Measurements from ENCODE around the gene AQP12B.
"Not testable (repeated sequence)": the region's sequence is repeated elsewhere in the genome, so short reads cannot be mapped to it uniquely, and the experiment has no call there.

Gene AQP12B

DNA sequence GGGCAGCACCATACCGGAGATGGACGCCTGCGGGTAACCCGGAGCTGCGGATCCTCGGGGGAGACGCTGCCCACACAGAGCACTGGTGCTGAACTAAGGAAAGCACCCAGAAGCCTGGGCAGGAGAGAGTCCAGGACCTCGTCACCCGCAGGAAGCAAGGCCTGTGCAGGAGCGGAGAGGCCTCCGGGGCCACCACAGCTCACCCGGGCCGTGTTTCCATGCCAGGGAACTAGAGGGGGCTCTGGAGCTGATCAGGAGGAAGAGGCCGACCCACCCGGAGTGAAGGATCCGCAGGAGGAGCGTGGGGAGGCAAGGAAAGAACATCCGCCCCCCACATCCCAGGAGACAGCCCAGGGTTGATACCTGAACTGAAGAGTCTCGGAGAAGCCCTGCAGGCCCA lies 3.8 kb downstream of the AQP12B start:
- not testable (repeated sequence) for ATAC-seq

DNA sequence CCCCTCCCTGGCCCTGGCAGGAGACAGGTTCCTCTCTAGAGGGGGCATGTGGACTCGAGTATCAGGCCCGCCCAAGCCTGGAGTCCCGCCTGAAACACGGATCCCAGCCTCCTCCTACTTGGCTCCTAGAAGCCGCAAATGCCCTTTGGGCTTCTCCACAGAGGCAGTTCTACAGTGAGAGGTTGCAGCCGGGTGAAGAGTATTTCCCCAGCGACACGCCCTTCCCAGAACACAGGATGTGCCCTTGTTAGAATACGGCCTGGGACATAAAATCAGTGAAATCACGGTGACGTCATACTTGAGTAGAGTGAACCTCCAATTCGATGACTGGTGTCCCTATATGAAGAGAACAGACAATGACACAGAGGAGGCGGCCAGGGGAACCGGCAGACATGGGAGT lies 4.6 kb downstream of the AQP12B start:
- not testable (repeated sequence) for ATAC-seq

DNA sequence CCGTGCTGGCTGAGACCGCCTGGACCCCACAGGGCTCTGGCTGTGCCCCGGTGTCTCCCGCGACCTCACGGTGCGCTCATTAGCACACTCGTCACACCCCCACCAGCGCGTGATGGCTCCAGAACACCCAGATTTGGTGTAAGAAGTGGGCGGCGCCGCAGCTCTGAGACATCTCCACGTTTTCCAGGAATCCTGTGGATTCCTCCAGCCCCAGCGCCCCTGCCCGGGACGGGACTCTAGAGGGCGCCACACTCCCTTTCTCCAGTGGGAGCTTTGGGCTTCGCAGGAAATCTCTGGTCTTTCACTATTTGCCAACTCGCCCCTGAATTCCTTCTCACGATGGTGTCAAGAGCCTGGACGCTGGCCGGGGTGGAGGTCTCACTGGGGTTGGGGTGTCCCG lies 7.3 kb downstream of the AQP12B start:
- ATAC-seq, result peak; percentile 87

DNA sequence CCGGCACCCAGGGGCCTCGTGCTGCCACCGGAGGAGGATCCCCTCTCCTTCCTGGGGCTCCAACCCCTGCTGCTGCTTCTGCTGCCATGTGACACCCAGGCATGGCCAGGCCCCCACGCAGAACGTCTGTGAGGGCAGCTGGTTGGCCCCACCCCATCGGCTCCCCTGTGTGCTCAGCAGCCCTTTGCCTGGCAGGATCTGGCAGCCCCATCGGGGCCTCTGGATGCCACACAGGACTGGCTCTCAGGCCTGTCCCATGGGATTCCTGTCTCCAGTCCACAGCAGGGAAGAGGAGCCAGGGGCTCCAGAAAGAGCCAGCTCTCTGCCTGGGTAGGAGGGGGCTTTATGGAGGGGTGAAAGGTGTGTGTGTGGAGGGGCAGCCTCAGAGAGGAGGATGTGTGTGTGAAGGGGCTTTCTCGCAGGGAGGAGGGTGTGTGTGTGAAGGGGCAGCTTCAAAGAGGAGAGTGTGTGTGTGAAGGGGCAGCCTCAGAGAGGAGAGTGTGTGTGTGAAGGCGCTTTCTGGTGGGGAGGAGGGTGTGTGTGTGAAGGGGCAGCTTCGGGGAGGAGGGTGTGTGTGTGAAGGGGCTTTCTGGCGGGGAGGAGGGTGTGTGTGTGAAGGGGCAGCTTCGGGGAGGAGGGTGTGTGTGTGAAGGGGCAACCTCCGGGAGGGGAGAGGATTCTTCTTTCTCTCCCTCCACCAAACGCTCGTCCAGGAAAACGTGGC lies 8.1 kb downstream of the AQP12B start:
- not testable (repeated sequence) for ATAC-seq

DNA sequence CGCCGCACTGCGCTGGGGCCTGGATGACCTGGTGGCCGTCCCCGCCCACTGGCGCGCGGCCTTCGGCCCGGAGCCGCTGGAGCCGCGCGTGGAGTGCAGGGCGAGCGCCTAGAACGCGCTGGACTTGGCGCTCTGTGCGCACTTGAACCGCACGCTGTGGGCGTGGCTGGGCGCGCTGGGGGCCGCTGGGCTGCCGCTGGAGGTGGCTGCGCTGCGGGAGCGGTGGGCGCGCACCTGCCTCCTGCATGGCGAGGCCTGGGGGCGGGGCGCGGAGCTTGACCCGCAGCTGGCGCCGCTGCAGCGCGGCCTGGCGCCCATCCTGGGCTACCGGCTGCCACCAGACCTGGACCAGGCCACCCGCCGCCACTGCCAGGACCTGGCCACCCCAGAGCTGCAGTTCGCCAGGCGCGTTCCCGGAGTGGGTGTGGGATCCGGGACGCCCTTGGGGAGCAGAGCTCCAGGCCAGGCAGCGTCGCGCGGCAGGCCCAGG lies 9.9 kb downstream of the AQP12B start:
- no peak for ATAC-seq
- TF ChIP-seq ZNF8 (CRISPR knock-in tag; IDR thresholded peaks at IDR 0.05) (no peak), ISL1 (CRISPR knock-in tag; IDR thresholded peaks at IDR 0.05) (no peak), SNAI2 (CRISPR knock-in tag; IDR thresholded peaks at IDR 0.05) (no peak), ESRRG (CRISPR knock-in tag; IDR thresholded peaks at IDR 0.05) (no peak), CSDC2 (CRISPR knock-in tag; IDR thresholded peaks at IDR 0.05) (no peak), ZNF70 (CRISPR knock-in tag; IDR thresholded peaks at IDR 0.05) (no peak), OSR1 (CRISPR knock-in tag; IDR thresholded peaks at IDR 0.05) (no peak), ZFP3 (CRISPR knock-in tag; IDR thresholded peaks at IDR 0.05) (no peak), GLIS3 (CRISPR knock-in tag; IDR thresholded peaks at IDR 0.05) (no peak), ZNF565 (CRISPR knock-in tag; conservative IDR thresholded peaks at IDR 0.05; ENCODE audit: low read depth) (no peak)
- TF ChIP-seq, protein P1, sequence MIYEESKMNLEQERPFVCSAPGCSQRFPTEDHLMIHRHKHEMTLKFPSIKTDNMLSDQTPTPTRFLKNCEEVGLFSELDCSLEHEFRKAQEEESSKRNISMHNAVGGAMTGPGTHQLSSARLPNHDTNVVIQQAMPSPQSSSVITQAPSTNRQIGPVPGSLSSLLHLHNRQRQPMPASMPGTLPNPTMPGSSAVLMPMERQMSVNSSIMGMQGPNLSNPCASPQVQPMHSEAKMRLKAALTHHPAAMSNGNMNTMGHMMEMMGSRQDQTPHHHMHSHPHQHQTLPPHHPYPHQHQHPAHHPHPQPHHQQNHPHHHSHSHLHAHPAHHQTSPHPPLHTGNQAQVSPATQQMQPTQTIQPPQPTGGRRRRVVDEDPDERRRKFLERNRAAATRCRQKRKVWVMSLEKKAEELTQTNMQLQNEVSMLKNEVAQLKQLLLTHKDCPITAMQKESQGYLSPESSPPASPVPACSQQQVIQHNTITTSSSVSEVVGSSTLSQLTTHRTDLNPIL (CRISPR knock-in tag; IDR thresholded peaks at IDR 0.05; ENCODE audit: low read depth), result no peak
- TF ChIP-seq, protein P2, sequence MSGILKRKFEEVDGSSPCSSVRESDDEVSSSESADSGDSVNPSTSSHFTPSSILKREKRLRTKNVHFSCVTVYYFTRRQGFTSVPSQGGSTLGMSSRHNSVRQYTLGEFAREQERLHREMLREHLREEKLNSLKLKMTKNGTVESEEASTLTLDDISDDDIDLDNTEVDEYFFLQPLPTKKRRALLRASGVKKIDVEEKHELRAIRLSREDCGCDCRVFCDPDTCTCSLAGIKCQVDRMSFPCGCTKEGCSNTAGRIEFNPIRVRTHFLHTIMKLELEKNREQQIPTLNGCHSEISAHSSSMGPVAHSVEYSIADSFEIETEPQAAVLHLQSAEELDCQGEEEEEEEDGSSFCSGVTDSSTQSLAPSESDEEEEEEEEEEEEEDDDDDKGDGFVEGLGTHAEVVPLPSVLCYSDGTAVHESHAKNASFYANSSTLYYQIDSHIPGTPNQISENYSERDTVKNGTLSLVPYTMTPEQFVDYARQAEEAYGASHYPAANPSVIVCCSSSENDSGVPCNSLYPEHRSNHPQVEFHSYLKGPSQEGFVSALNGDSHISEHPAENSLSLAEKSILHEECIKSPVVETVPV (CRISPR knock-in tag; IDR thresholded peaks at IDR 0.05), result no peak

DNA sequence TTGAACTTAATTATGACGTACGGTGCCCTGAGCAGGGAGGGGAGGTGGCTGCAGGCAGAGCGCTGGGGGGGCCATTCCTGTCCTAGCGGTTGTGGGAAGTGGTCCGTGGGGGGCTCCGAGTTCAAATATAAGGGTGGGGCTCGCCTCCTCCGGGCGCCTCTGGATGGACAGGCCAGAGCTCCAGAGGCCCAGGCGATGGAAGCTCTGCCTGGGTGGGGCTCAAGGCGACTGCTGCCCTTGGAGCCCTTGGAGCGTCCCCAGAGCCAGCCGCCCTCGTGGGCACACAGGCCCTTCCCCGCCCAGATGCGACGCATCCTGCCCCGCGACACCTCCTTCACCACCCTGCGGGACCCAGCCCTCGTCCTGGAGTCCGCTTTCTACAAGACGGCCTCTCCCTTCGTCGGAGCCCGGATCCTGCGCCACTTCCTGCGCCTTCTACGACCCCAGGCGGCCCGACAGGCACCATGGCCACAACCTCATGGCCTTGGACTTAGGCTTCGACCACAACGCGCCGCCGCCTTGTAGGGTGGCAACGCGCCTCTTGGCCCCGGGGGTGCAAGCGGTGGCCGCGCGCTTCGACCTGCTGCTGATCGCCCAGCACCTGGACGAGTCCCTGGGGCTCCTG lies 10.5 kb downstream of the AQP12B start:
- TF ChIP-seq ZC3H10 (CRISPR knock-in tag; IDR thresholded peaks at IDR 0.05) (no peak), GLIS3 (CRISPR knock-in tag; IDR thresholded peaks at IDR 0.05) (no peak), ISL1 (CRISPR knock-in tag; IDR thresholded peaks at IDR 0.05) (no peak), PPARA (CRISPR knock-in tag; IDR thresholded peaks at IDR 0.05; ENCODE audit: borderline replicate concordance) (no peak), TOX (CRISPR knock-in tag; IDR thresholded peaks at IDR 0.05; ENCODE audit: borderline replicate concordance) (no peak), RARB (CRISPR knock-in tag; IDR thresholded peaks at IDR 0.05) (no peak), ZNF565 (CRISPR knock-in tag; conservative IDR thresholded peaks at IDR 0.05; ENCODE audit: low read depth) (no peak), OSR1 (CRISPR knock-in tag; IDR thresholded peaks at IDR 0.05) (no peak), ZNF8 (CRISPR knock-in tag; IDR thresholded peaks at IDR 0.05) (no peak), ZFP30 (CRISPR knock-in tag; IDR thresholded peaks at IDR 0.05) (no peak), SNAI2 (CRISPR knock-in tag; IDR thresholded peaks at IDR 0.05) (no peak), CSDC2 (CRISPR knock-in tag; IDR thresholded peaks at IDR 0.05) (no peak), BACH2 (CRISPR knock-in tag; IDR thresholded peaks at IDR 0.05; ENCODE audit: borderline replicate concordance) (no peak), ZNF70 (CRISPR knock-in tag; IDR thresholded peaks at IDR 0.05) (no peak), TCF4 (CRISPR knock-in tag; IDR thresholded peaks at IDR 0.05; ENCODE audit: borderline replicate concordance) (no peak)
- TF ChIP-seq, protein P3, sequence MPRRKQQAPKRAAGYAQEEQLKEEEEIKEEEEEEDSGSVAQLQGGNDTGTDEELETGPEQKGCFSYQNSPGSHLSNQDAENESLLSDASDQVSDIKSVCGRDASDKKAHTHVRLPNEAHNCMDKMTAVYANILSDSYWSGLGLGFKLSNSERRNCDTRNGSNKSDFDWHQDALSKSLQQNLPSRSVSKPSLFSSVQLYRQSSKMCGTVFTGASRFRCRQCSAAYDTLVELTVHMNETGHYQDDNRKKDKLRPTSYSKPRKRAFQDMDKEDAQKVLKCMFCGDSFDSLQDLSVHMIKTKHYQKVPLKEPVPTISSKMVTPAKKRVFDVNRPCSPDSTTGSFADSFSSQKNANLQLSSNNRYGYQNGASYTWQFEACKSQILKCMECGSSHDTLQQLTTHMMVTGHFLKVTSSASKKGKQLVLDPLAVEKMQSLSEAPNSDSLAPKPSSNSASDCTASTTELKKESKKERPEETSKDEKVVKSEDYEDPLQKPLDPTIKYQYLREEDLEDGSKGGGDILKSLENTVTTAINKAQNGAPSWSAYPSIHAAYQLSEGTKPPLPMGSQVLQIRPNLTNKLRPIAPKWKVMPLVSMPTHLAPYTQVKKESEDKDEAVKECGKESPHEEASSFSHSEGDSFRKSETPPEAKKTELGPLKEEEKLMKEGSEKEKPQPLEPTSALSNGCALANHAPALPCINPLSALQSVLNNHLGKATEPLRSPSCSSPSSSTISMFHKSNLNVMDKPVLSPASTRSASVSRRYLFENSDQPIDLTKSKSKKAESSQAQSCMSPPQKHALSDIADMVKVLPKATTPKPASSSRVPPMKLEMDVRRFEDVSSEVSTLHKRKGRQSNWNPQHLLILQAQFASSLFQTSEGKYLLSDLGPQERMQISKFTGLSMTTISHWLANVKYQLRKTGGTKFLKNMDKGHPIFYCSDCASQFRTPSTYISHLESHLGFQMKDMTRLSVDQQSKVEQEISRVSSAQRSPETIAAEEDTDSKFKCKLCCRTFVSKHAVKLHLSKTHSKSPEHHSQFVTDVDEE (CRISPR knock-in tag; IDR thresholded peaks at IDR 0.05), result no peak
- TF ChIP-seq, protein P1 (CRISPR knock-in tag; IDR thresholded peaks at IDR 0.05; ENCODE audit: low read depth), result no peak
- TF ChIP-seq, protein P2 (CRISPR knock-in tag; IDR thresholded peaks at IDR 0.05), result no peak
- TF ChIP-seq, protein P4, sequence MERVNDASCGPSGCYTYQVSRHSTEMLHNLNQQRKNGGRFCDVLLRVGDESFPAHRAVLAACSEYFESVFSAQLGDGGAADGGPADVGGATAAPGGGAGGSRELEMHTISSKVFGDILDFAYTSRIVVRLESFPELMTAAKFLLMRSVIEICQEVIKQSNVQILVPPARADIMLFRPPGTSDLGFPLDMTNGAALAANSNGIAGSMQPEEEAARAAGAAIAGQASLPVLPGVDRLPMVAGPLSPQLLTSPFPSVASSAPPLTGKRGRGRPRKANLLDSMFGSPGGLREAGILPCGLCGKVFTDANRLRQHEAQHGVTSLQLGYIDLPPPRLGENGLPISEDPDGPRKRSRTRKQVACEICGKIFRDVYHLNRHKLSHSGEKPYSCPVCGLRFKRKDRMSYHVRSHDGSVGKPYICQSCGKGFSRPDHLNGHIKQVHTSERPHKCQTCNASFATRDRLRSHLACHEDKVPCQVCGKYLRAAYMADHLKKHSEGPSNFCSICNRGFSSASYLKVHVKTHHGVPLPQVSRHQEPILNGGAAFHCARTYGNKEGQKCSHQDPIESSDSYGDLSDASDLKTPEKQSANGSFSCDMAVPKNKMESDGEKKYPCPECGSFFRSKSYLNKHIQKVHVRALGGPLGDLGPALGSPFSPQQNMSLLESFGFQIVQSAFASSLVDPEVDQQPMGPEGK (CRISPR knock-in tag; IDR thresholded peaks at IDR 0.05; ENCODE audit: borderline replicate concordance), result no peak
- ATAC-seq, result no peak

Data from SK-N-SH treated with all-trans-retinoic acid at 6 μM for 48 hours (cell line).